Activated T-helper 9 cell treated with anti-CD3 and anti-CD28 coated beads, Interleukin-2, amount 50 U/mL, for 16 hours (primary cell): ENCODE results near the gene STUB1.

Source experiments
- DNase-seq: peaks from one replicate; pipeline ENCODE4 v3.0.0-alpha.2; 2020; ENCODE audit warnings: low read depth

Gene STUB1

GRCh38 chr16:667113-667779, 13.0 kb upstream of the STUB1 start:
- no peak for DNase-seq

DNA sequence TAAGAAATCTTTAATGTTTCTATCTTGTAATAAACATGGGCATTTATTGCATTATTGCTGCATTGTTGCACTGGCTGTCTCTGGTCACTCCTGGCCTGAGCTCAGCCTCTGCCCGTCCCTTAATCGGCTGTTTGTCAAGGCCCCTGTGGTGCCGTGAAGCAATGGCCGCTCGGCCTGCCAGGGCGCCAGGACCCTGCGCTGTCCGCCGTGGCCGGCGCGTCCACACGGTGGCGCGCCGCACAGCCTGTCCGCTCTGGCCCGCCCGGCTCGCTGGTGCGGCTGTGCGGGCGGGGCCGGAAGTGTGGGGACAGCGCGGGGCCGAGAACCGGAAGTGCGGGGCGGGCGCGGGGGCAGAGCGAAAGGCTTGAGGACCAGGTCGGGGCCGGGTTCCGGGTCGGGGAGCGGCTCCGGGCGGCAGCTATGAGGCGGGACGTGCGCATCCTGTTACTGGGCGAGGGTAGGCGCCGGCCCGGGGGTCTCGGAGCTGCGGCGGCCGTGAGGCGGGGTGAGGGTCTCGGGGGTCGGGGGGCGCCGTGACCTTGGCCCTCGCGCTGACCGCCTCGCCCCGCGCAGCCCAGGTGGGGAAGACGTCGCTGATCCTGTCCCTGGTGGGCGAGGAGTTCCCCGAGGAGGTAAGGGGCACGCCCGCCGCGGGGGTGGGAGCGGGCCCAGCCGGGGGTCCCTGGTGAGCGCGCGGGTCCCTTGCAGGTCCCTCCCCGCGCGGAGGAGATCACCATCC, 12.3 kb upstream of the STUB1 start, which contains the start of gene RHOT2:
Gene RHOT2, plus strand, starts transcription at position 353 of the 739 bp plus-strand sequence. Its CDS starts 68 bp downstream, at position 421.
- peak; percentile 93 for DNase-seq

DNA sequence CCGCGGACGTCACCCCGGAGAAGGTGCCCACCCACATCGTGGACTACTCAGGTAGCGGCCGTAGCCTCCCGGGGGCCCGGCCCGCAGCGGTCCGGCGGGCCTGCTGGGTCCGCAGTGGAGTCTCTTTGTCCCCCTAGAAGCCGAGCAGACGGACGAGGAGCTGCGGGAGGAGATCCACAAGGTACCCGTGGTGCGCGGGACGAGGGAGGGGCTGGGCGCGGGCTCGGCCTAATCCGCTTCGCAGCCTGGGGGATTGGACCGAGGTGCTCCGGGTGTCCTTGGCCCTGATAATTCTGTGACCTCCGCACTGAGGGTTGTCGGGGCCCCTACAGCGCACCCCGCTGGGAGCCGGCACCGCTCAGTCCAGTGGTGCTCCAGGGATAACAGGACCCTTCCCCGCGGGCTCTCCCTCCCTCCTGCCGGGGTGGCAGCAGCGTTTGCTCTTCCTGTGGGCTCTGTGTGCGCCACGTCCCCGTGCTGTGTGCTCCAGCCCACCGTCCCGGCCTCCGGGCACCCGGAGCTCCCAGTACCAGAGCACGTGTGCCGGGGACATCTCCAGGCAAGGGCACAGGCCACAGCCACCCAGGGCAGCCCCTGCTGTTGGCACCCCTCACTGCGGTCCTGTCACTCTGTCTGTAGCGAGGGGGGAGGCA, 11.6 kb upstream of the STUB1 start:
- DNase-seq, result no peak

- no peak for DNase-seq
Measured at GRCh38 chr16:669666-670065, 10.5 kb upstream of the STUB1 start.

- no peak for DNase-seq
Measured at GRCh38 chr16:670485-671352, 9.5 kb upstream of the STUB1 start.

DNA sequence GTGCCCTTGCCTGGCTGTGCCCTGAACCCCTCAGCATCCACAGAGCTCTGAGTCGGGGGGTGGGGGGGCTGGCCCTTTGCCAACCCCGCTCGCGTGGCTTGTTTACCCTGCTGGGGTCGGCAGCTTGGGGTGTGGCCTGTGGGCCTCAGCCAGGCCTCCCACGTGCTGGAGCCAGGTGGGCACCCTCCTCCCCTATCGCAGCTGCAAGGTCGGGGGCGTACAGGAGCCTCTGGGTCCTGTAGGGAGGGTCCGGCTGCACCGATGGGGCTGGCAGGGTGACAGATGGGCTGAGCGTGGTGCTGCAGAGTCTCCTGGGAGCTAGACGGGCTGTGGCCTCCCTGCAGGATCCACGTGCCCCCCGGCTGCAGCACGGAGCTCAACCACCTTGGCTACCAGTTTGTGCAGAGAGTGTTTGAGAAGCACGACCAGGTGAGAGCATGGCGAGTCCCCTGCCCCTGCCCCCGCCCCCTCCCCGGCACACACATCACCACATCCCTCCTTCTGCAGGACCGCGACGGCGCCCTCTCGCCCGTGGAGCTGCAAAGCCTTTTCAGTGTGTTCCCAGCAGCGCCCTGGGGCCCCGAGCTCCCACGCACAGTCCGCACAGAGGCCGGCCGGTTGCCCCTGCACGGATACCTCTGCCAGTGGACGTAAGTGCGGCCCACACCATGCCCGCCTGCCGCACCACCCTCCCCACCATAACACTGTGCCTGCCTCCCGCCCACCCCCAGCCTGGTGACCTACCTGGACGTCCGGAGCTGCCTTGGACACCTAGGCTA, 8.7 kb upstream of the STUB1 start:
- DNase-seq, result no peak

- DNase-seq, result no peak
Measured at GRCh38 chr16:672371-672770, 7.8 kb upstream of the STUB1 start.

DNA sequence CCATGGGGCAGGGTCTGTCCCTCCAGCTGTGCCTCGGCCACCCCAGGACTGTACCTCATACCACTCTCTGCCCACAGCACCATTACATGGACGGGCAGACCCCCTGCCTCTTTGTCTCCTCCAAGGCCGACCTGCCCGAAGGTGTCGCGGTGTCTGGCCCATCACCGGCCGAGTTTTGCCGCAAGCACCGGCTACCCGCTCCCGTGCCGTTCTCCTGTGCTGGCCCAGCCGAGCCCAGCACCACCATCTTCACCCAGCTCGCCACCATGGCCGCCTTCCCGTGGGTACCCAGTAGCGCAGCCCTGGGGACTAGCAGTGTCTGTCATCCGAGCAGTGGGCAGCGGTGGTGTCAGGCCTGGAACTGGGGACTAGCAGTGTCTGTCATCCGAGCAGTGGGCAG, 7.4 kb upstream of the STUB1 start:
- DNase-seq, result no peak

- no peak for DNase-seq
Measured at GRCh38 chr16:673399-673991, 6.7 kb upstream of the STUB1 start.

DNA sequence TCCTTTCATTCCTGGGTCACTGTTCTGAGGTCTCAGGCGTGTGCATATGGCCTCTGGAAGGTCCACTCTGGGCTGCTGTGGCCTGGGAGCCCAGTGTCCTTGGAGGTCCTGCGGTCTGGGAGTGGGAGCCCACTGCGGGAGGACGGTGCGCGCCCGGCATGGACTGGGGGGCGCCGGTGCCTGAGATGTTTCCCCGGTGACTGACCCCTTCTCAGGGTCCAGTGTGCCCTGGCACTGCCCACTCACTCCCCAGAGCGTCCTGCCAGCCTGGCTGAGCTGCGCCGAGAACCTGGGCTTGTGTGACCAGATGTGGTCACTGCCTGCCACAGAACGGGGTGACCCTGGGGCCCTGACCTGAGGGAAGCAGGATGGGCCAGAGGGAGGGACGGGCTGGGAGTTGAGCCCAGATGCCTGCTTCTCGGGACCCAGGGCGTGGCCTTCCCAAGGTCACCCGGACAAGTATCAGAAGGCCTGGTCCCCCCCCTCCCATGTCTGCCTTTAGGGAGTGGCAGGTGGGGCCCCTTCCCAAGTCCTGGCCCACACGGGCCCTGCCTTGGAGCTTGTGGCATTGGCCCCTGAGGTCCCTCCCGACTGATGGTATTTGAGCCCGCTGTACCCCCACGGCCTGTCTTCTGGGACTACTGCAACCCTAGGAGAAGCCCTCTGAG, 5.9 kb upstream of the STUB1 start:
- no peak for DNase-seq

DNA sequence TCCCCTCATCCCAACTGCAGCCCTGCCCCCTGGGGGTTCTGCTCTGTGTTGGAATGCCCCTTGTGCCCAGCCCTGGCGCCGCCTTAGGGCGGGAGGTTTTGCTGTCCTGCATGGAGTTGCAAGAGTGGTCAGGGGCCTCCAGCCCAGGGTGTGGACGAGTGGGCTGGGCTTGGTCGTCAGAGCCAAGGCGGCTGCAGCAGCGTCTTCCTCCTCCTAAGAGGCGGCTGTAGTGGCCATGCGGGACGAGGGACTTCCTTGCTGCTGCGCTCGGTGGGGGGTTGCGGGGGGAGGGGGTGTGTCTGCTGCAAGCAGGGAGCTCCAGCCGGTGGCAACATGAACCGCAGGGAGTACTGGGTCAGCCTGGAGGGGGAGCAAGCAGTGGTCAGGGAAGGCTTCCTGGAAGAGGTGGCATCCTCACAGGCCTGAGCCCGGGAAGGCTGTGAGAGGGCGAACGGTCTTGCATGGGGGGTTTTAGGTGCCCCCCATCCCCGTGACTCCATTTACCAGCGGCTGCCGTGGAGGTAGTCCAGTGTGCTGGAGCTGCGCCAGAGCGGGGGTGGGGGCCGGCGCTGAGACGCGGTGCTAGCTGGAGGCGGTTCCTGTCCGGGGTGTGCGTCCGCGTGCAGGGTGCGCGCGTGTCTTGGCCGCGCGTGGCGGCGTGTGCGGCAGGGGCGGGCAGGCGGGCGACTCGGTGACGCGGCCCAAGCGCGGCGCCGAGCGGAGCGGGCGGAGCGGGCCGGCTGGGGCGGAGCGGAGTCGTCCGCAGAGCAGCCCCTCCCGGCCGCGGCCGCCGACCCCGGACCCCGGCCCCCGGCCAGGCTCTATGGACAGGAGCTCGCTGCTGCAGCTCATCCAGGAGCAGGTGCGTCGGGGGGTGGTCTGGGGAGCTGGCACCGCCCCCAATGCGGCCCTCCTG, 5.0 kb upstream of the STUB1 start, which contains the start of gene RHBDL1:
Gene RHBDL1, plus strand, starts transcription at position 704 of the 916 bp plus-strand sequence. Its CDS starts 120 bp downstream, at position 824.
- DNase-seq, result no peak

DNA sequence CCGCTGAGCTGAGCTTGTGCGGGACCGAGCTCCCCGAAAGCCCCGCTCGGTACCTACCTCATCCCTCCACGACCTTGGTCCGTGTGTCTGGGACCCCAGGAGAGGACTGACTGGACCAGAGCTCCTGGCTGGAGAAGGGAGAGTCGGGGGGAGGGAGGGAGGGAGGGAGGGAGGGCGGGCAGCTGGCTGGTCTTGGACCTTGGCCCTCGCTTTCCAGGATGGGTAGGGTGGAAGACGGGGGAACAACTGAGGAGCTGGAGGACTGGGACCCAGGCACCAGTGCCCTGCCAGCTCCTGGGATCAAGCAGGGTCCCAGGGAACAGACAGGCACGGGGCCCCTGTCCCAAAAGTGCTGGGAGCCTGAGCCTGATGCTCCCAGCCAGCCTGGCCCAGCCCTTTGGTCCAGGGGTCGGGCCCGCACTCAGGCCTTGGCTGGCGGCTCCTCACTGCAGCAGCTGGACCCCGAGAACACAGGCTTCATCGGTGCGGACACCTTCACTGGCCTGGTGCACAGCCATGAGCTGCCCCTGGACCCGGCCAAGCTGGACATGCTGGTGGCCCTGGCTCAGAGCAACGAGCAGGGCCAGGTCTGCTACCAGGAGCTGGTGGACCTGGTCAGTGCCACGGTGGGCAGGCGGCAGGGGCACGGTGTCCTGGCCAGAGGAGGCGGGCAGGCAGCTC, 4.2 kb upstream of the STUB1 start:
- no peak for DNase-seq

- DNase-seq, result no peak
Measured at GRCh38 chr16:676565-676902, 3.7 kb upstream of the STUB1 start.

DNA sequence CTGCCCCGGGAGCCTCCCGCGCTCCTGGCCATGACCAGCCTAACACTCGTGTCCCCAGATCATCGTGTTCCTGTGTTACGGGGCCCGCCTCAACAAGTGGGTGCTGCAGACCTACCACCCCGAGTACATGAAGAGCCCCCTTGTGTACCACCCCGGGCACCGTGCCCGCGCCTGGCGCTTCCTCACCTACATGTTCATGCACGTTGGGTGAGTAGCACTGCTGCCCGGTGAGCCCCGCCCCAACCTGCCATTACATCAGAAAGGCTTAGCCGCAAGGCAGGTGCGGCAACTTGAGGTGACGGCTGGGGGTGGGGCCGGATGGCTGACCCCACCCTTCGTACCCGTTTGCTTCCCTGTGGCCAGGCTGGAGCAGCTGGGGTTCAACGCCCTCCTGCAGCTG, 3.3 kb upstream of the STUB1 start:
- no peak for DNase-seq

- no peak for DNase-seq
Measured at GRCh38 chr16:677316-678190, 2.7 kb upstream of the STUB1 start.

DNA sequence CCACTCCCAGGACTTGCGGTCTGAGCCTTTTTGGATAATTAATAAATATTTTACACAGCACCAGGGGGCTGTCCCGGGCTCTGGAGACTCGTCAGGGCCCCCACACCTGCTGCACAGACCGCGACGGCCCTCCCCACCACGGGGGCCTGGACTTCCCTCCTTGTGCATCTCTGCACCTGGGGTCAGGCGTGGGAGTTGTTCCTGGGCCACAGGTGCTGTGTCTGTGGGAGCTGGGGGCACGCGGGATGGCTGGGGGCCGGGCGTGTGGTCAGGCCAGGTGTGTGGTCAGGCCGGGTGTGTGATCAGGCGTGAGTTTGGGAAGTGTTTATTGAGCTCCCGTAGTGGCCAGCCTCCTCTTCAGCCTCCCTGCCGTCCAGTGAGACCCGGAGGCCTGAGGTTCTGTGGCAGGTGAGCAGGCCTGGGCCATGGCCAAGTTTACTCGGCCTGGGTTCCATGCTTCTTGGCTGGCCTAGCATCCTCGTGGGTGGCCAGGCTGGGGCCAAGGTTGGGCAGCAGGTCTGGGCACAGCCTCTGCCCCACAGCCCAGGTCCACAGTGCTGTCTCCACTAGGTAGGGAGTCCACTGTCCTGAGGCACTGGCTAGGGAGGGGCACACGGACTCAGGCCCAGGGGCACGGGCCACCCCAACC, 1.9 kb upstream of the STUB1 start:
- no peak for DNase-seq
